Right lobe of liver (tissue), 6 donors: Measurements from ENCODE around the gene SPIN1. TPM values are rescaled to one million over a fixed set of nuclear protein-coding genes. Genes with fewer than 3 reads are reported as not detected.

Source experiments
- ATAC-seq, 4 donors: fragments of 200-7000 bp; cut with Tn5 transposase; one replicate each; pipeline ENCODE4 v1.9.1; 2020; ENCODE audit warnings: mild to moderate bottlenecking in 4 of 4, moderate library complexity in 4 of 4
- DNase-seq, 3 donors: peaks; one replicate each; pipeline ENCODE4 v3.0.0-alpha.2; 2020
- H3K27ac ChIP-seq, 3 donors: fragments of 200-600 bp; one replicate each; pipeline ENCODE4 v1.8.0; 2022
- H3K27me3 ChIP-seq, 2 donors: fragments of 200-600 bp; one replicate each; pipeline ENCODE4 v1.8.0; 2022
- H3K36me3 ChIP-seq, 4 donors: fragments of 200-600 bp; sonication (generic) in 1 of 4; one replicate each; pipeline versions ENCODE4 v1.5.1 to v1.8.0; 2017 to 2022; ENCODE audit warnings: control low read depth in 1 of 4
- H3K4me1 ChIP-seq, 4 donors: fragments of 200-600 bp; sonication (generic) in 1 of 4; one replicate each; pipeline versions ENCODE4 v1.5.1 to v1.8.0; 2017 to 2022; ENCODE audit warnings: control low read depth in 1 of 4
- H3K4me3 ChIP-seq, 3 donors: fragments of 200-600 bp; one replicate each; pipeline ENCODE4 v1.8.0; 2022
- H3K9me3 ChIP-seq, 4 donors: fragments of 200-600 bp; sonication (generic) in 1 of 4; one replicate each; pipeline versions ENCODE4 v1.5.1 to v1.8.0; 2017 to 2022; ENCODE audit warnings: control low read depth in 1 of 4
- CTCF ChIP-seq, 4 donors: fragments of 200-600 bp in 3 of 4; fragments of 450-650 bp in 1 of 4; IDR thresholded peaks; one replicate each; pipeline versions ENCODE4 v1.5.1 to v1.8.0; 2016 to 2022; ENCODE audit warnings: antibody characterized with exemption in 4 of 4, mild to moderate bottlenecking in 2 of 4
- POLR2A ChIP-seq: fragments of 450-650 bp; IDR thresholded peaks from one replicate; pipeline ENCODE4 v1.6.1; 2017; ENCODE audit warnings: antibody characterized with exemption, mild to moderate bottlenecking
- WGBS: methylation state at CpG from one replicate; pipeline ENCODE4 v1.1.6; 2018; ENCODE audit warnings: low coverage, low lambda C conversion rate; ENCODE audit not compliant: insufficient coverage; ENCODE audit errors: missing lambda C conversion rate; 5-methylcytosine and 5-hydroxymethylcytosine counted together
- intact Hi-C, 2 donors: fragments of 100-400 bp; cut with DNase I; formaldehyde crosslinking; loops; one replicate each; pipeline versions ENCODE4 v1.11.2 to v1.14.1; 2022
- total RNA-seq, 6 experiments: library from RNA; depleted of rRNA in 2 of 6; stranded (reverse); fragments of >200 nt in 2 of 6; fragmentation: NEBNext Ultra II Directional in 3 of 6; extraction: Animal tissue kit (Norgen Biotek cat#: 25700) in 3 of 6; gene quantifications; one replicate each; pipeline versions ENCODE4 v1.1.0 to v1.2.4, GENCODE V29; 2016 to 2023
- donor health status: DM: no; HTN: yes; CAD: no.
- donor health status: DM: no; HTN: no; CAD: no.
- donor health status: DM: no; HTN: no; CAD: no.
- donor health status: DM: no; HTN: yes; CAD: no.
- donor health status: DM: no; HTN: yes; CAD: no.

Gene SPIN1
- total RNA-seq, 6 experiments from 2014 or later = 15.7 to 21.2 (median 18.7) TPM

DNA sequence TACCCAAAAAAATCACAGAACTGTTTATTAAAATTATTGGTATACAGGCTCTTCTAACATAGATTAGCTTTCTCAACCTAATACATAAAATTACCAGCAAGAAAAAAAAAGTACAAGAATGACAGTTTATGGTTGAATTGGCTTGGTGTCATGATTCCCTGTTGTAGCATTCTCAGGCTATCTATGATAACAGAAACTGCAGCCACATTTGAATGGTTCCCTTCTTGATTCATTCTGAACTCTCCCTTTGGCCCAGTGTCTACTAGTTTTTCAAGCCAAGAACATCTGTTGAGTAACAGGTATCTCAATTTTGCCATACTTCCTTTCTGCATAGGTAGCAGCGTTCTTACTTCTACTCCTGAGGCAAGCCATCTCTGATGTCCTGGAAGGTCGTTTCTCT, 3.0 kb downstream of the SPIN1 start:
- Histone ChIP-seq H3K4me3 (no peak overlapping the region), H3K27ac (no peak overlapping the region), H3K36me3 (no peaks in the 10 kb centered on the region), H3K9me3 (no peaks in the 10 kb centered on the region), H3K4me1 (peaks cover 0 to 13% (median 0%) of the 10 kb centered on the region in 4 donors), H3K27me3 (no peaks in the 10 kb centered on the region)
- no peak for TF ChIP-seq CTCF (IDR thresholded peaks at IDR 0.05)
- TF ChIP-seq POLR2A = no peak
- DNase-seq = no peak
- no peak for ATAC-seq
- 69% methylated on average over 2 of the region's 2 CpGs for WGBS
- intact Hi-C loops = no loop called here

GRCh38 chr9:88391921-88392320, 3.7 kb downstream of the SPIN1 start:
- DNase-seq (no peak), ATAC-seq (no peak)
- intact Hi-C loops = no loop called here
- Histone ChIP-seq H3K36me3 (no peaks in the 10 kb centered on the region), H3K27me3 (no peaks in the 10 kb centered on the region), H3K27ac (no peak overlapping the region), H3K9me3 (no peaks in the 10 kb centered on the region), H3K4me3 (no peak overlapping the region), H3K4me1 (peaks cover 0 to 8% (median 0%) of the 10 kb centered on the region in 4 donors)
- 68% methylated on average over 3 of the region's 3 CpGs for WGBS
- no peak for TF ChIP-seq POLR2A
- TF ChIP-seq CTCF (IDR thresholded peaks at IDR 0.05) = no peak

GRCh38 chr9:88392549-88392948, 4.3 kb downstream of the SPIN1 start:
- 100% methylated on average over 1 of the region's 1 CpG for WGBS

DNA sequence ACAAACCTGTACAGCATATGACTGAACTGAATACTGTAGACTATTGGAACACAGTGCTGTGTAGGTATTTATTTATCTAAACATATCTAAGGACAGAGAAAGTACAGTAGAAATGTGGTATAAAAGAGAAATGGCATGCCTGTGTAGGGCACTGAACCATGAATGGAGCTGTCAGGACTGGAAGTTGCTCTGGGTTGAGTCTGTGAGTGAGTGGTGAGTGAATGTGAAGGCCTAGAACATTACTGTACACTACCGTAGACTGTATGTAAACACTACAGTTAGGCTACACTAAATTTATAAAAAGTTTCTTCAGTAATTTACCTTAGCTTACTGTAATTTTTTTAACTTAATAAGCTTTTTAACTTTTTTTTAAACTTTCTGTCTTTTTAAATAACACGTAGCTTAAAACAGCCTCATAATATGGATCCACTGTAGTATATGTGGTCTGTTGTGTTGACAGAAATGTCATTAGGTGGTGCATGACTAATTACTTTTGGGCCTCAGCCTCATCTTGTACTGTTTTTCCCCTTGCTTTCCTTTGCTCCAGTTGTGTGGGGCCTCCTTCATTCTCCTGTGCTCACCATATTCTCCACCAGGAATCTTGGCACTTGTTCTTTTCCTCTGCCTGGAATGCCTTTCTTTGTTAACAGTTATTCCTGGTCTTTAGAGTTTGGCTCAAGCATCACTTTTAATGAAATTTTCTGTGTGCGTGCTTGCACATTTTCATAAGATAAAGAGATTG, 8.8 kb downstream of the SPIN1 start:
- Histone ChIP-seq H3K27me3 (no peaks in the 10 kb centered on the region), H3K36me3 (no peaks in the 10 kb centered on the region), H3K27ac (no peak overlapping the region), H3K4me1 (no peaks in the 10 kb centered on the region), H3K4me3 (no peak overlapping the region), H3K9me3 (no peaks in the 10 kb centered on the region)
- TF ChIP-seq CTCF (IDR thresholded peaks at IDR 0.05) (no peak), POLR2A (no peak)
- no peak for ATAC-seq
- no peak for DNase-seq
- intact Hi-C loops = no loop called here
- WGBS = 84% methylated on average over 3 of the region's 3 CpGs

More at GRCh38 chr9:88392549-88392948, 4.3 kb downstream of the SPIN1 start:
- no peaks in the 10 kb centered on the region for H3K9me3 ChIP-seq
- DNase-seq (no peak), ATAC-seq (no peak)
- no peaks in the 10 kb centered on the region for H3K36me3 ChIP-seq
- H3K27me3 ChIP-seq = no peaks in the 10 kb centered on the region
- peaks cover 0 to 7% (median 0%) of the 10 kb centered on the region in 4 donors for H3K4me1 ChIP-seq
- H3K4me3 ChIP-seq = no peak overlapping the region
- intact Hi-C loops = no loop called here
- no peak overlapping the region for H3K27ac ChIP-seq
- TF ChIP-seq CTCF (IDR thresholded peaks at IDR 0.05) (no peak), POLR2A (no peak)
